Osteoblast (primary cell): ENCODE results near the gene SOX5. TPM values are rescaled to one million over a fixed set of nuclear protein-coding genes. Genes with fewer than 3 reads are reported as not detected.

ENCODE experiments used
- DNase-seq: peaks from one replicate; pipeline ENCODE4 v3.0.0; 2011; ENCODE audit warnings: low spot score, mixed read lengths; ENCODE audit not compliant: insufficient read length; ENCODE audit errors: missing footprints
- H2AFZ ChIP-seq: 2 replicates; pipeline ENCODE4 v1.6.0; 2011; ENCODE audit warnings: mild to moderate bottlenecking, low read length
- H3K27ac ChIP-seq: 2 replicates; pipeline ENCODE4 v1.5.1; 2011; ENCODE audit warnings: mild to moderate bottlenecking, low read depth, low read length, moderate library complexity
- H3K27me3 ChIP-seq: 2 replicates; pipeline ENCODE4 v1.6.0; 2012; ENCODE audit warnings: mild to moderate bottlenecking, control low read depth, inconsistent platforms, low read length, moderate library complexity; ENCODE audit not compliant: insufficient read depth
- H3K36me3 ChIP-seq: 2 replicates; pipeline ENCODE4 v1.5.1; 2011; ENCODE audit warnings: mild to moderate bottlenecking, low read length, control low read depth, moderate library complexity; ENCODE audit not compliant: insufficient read depth
- H3K4me1 ChIP-seq: 2 replicates; pipeline ENCODE4 v1.5.1; 2011; ENCODE audit warnings: mild to moderate bottlenecking, low read length, control low read depth, moderate library complexity; ENCODE audit not compliant: insufficient read depth
- H3K4me2 ChIP-seq: 2 replicates; pipeline ENCODE4 v1.6.0; 2011; ENCODE audit warnings: mild to moderate bottlenecking, low read length; ENCODE audit not compliant: insufficient read depth
- H3K4me3 ChIP-seq: fragments of 200-600 bp; sonication (generic); 3 replicates; pipeline ENCODE4 v1.5.1; 2012; ENCODE audit warnings: mild to moderate bottlenecking, low read length, inconsistent platforms; ENCODE audit not compliant: insufficient read depth
- H3K79me2 ChIP-seq: 2 replicates; pipeline ENCODE4 v1.6.0; 2012; ENCODE audit warnings: mild to moderate bottlenecking, low read length, control low read depth, inconsistent platforms; ENCODE audit not compliant: insufficient read depth
- H3K9me3 ChIP-seq: 2 replicates; pipeline ENCODE4 v1.5.1; 2011; ENCODE audit warnings: low read depth, low read length, control low read depth
- H4K20me1 ChIP-seq: 2 replicates; pipeline ENCODE4 v1.6.0; 2012; ENCODE audit warnings: mild to moderate bottlenecking, low read length, control low read depth; ENCODE audit not compliant: insufficient read depth
- CTCF ChIP-seq: IDR thresholded peaks from 2 replicates; pipeline ENCODE4 v1.5.1; 2011; ENCODE audit warnings: mild to moderate bottlenecking, low read depth, low read length, moderate library complexity; ENCODE audit errors: extremely low read depth
- total RNA-seq: library from RNA; depleted of rRNA; stranded (reverse); fragments of >200 nt; gene quantifications from 2 replicates; pipeline ENCODE4 v1.2.3, GENCODE V29; 2012

SOX5 gene
- total RNA-seq, 1 donor, result 5.1 TPM

GRCh38 chr12:23899434-23899833 is 50.0 kb downstream of the SOX5 start:
- Histone ChIP-seq H3K9me3 (no peaks in the 10 kb centered on the region), H2AFZ (no peak overlapping the region), H3K36me3 (no peaks in the 10 kb centered on the region), H3K4me3 (no peak overlapping the region), H3K4me1 (no peaks in the 10 kb centered on the region), H3K79me2 (no peaks in the 10 kb centered on the region), H3K27ac (no peak overlapping the region), H4K20me1 (no peaks in the 10 kb centered on the region), H3K27me3 (no peaks in the 10 kb centered on the region), H3K4me2 (no peak overlapping the region)
- no peak for DNase-seq
- no peak for TF ChIP-seq CTCF

GRCh38 chr12:23898121-23898520 is 51.3 kb downstream of the SOX5 start:
- H3K36me3 ChIP-seq, result no peaks in the 10 kb centered on the region
- H3K4me2 ChIP-seq, result no peak overlapping the region
- H3K79me2 ChIP-seq, result no peaks in the 10 kb centered on the region
- TF ChIP-seq CTCF, result no peak
- no peaks in the 10 kb centered on the region for H3K27me3 ChIP-seq
- no peaks in the 10 kb centered on the region for H3K9me3 ChIP-seq
- no peaks in the 10 kb centered on the region for H4K20me1 ChIP-seq
- H3K4me3 ChIP-seq, result no peak overlapping the region
- no peak overlapping the region for H2AFZ ChIP-seq
- no peak for DNase-seq
- H3K27ac ChIP-seq, result no peak overlapping the region
- no peaks in the 10 kb centered on the region for H3K4me1 ChIP-seq

GRCh38 chr12:23895792-23896218 is 53.7 kb downstream of the SOX5 start:
- no peak for TF ChIP-seq CTCF
- Histone ChIP-seq H3K4me2 (no peak overlapping the region), H3K27ac (no peak overlapping the region), H4K20me1 (no peaks in the 10 kb centered on the region), H3K79me2 (no peaks in the 10 kb centered on the region), H3K4me1 (no peaks in the 10 kb centered on the region), H3K9me3 (no peaks in the 10 kb centered on the region), H3K4me3 (no peak overlapping the region), H3K27me3 (no peaks in the 10 kb centered on the region), H3K36me3 (no peaks in the 10 kb centered on the region), H2AFZ (no peak overlapping the region)
- DNase-seq, result no peak

GRCh38 chr12:23893611-23894010 is 55.9 kb downstream of the SOX5 start:
- Histone ChIP-seq H3K36me3 (no peaks in the 10 kb centered on the region), H3K79me2 (no peaks in the 10 kb centered on the region), H3K27ac (no peak overlapping the region), H3K4me2 (no peak overlapping the region), H3K9me3 (no peaks in the 10 kb centered on the region), H4K20me1 (no peaks in the 10 kb centered on the region), H3K4me3 (no peak overlapping the region), H3K4me1 (no peaks in the 10 kb centered on the region), H3K27me3 (no peaks in the 10 kb centered on the region), H2AFZ (no peak overlapping the region)
- DNase-seq, result no peak
- no peak for TF ChIP-seq CTCF
